GM12878 (cell line): ENCODE data around the gene SMOC2. TPM values are rescaled to one million over a fixed set of nuclear protein-coding genes. Genes with fewer than 3 reads are reported as not detected.

ENCODE experiments used
- ATAC-seq: fragments of 200-7000 bp; cut with Tn5 transposase; 3 replicates; pipeline ENCODE4 v1.9.1; 2020; ENCODE audit warnings: mild to moderate bottlenecking, moderate library complexity
- BruUV-seq: library from RNA; stranded (reverse); fragments of 400-500 nt; replicated peaks from 2 replicates; lab custom pipeline; 2021; lab: Mats Ljungman, UMichigan
- CTCF ChIA-PET: fragments of 300-600 bp; sonication (Branson Sonifier 250); formaldehyde crosslinking; extraction: SDS; loops from one replicate; lab custom pipeline; 2021; ENCODE audit warnings: inconsistent platforms; lab: Yijun Ruan, JAX
- POLR2A ChIA-PET: fragments of 350-600 bp; formaldehyde crosslinking; extraction: SDS; loops from one replicate; lab custom pipeline; 2021; ENCODE audit warnings: inconsistent platforms; lab: Charles Lee
- RAD21 ChIA-PET: fragments of 300-600 bp; sonication (Branson Sonifier 250); formaldehyde crosslinking; loops from one replicate; lab custom pipeline; 2023; ENCODE audit warnings: antibody characterized with exemption; ENCODE audit not compliant: unreplicated experiment; lab: Charles Lee
- SMC1A ChIA-PET: fragments of 300-600 bp; sonication (Branson Sonifier 250); formaldehyde crosslinking; loops from one replicate; lab custom pipeline; 2023; ENCODE audit not compliant: unreplicated experiment, uncharacterized antibody; lab: Charles Lee
- DNase-seq: peaks from one replicate; pipeline ENCODE4 v3.0.0-alpha.2; 2011; ENCODE audit warnings: low read depth, low spot score
- FAIRE-seq: peaks from 3 replicates; lab custom pipeline; 2011; peaks lifted over from hg19 to GRCh38; lab: Jason Lieb, UNC
- H2AFZ ChIP-seq: 2 replicates; pipeline ENCODE4 v1.6.0; 2011; ENCODE audit warnings: low read depth, low read length, control low read depth; ENCODE audit not compliant: control insufficient read depth
- H3K27ac ChIP-seq: 2 replicates; pipeline ENCODE4 v1.5.1; 2011; ENCODE audit warnings: control low read depth; ENCODE audit not compliant: control insufficient read depth, insufficient read depth
- H3K27me3 ChIP-seq, 2 experiments: replicated peaks in 1 of 2; 2 replicates each; pipeline versions ENCODE4 v1.6.0 to v1.6.1; 2011; ENCODE audit warnings: low read length in 1 of 2; ENCODE audit not compliant: control insufficient read depth in 2 of 2, insufficient read depth in 2 of 2
- H3K36me3 ChIP-seq, 2 experiments: 2 replicates each; pipeline ENCODE4 v1.5.1; 2011; ENCODE audit warnings: low read length in 1 of 2; ENCODE audit not compliant: control insufficient read depth in 2 of 2, insufficient read depth in 2 of 2
- H3K4me1 ChIP-seq: 2 replicates; pipeline ENCODE4 v1.6.1; 2011; ENCODE audit warnings: mild to moderate bottlenecking, low read length, moderate library complexity, mixed read lengths; ENCODE audit not compliant: control insufficient read depth, insufficient read depth
- H3K4me2 ChIP-seq: 2 replicates; pipeline ENCODE4 v1.6.0; 2011; ENCODE audit warnings: control low read depth; ENCODE audit not compliant: control insufficient read depth, insufficient read depth
- H3K4me3 ChIP-seq: fragments of 200-600 bp; sonication (generic); 2 replicates; pipeline ENCODE4 v1.5.1; 2016
- H3K79me2 ChIP-seq: 2 replicates; pipeline ENCODE4 v1.6.0; 2011; ENCODE audit warnings: low read length; ENCODE audit not compliant: control insufficient read depth, insufficient read depth
- H3K9ac ChIP-seq: 2 replicates; pipeline ENCODE4 v1.8.0; 2011; ENCODE audit warnings: low read length, control low read depth, mixed read lengths; ENCODE audit not compliant: control insufficient read depth, insufficient read depth
- H3K9me3 ChIP-seq: replicated peaks from 3 replicates; pipeline ENCODE4 v1.5.1; 2011; ENCODE audit warnings: mild to moderate bottlenecking, low read length; ENCODE audit not compliant: control insufficient read depth, insufficient read depth
- H4K20me1 ChIP-seq: 2 replicates; pipeline ENCODE4 v1.6.0; 2011; ENCODE audit not compliant: control insufficient read depth, insufficient read depth
- CBFB ChIP-seq: IDR thresholded peaks from 2 replicates; pipeline ENCODE4 v1.6.1; 2016; ENCODE audit warnings: antibody characterized with exemption, low read depth
- CHD1 ChIP-seq: IDR thresholded peaks from 2 replicates; pipeline ENCODE4 v1.6.1; 2012; ENCODE audit warnings: low read depth, low read length, improper control_type of control experiment
- ETV6 ChIP-seq, 2 experiments: fragments of 450-650 bp in 1 of 2; IDR thresholded peaks in 1 of 2; conservative IDR thresholded peaks in 1 of 2; 2 replicates each; pipeline ENCODE4 v1.6.1; 2014; ENCODE audit warnings: antibody characterized with exemption in 1 of 2, borderline replicate concordance in 1 of 2, low read depth in 1 of 2, mild to moderate bottlenecking in 1 of 2, moderate library complexity in 1 of 2
- HCFC1 ChIP-seq: fragments of 150-350 bp; IDR thresholded peaks from 2 replicates; pipeline ENCODE4 v1.6.1; 2014; ENCODE audit warnings: low read length
- HDAC2 ChIP-seq: fragments of 200-600 bp; sonication (generic); IDR thresholded peaks from 2 replicates; pipeline ENCODE4 v1.6.1; 2017
- KDM1A ChIP-seq: fragments of 200-600 bp; sonication (generic); IDR thresholded peaks from 2 replicates; pipeline ENCODE4 v1.6.1; 2016; ENCODE audit warnings: borderline replicate concordance
- MAX ChIP-seq: IDR thresholded peaks from 2 replicates; pipeline ENCODE4 v1.6.1; 2012; ENCODE audit warnings: low read depth, low read length, improper control_type of control experiment
- REST ChIP-seq: IDR thresholded peaks from 2 replicates; pipeline ENCODE4 v1.6.1; 2012; ENCODE audit warnings: mild to moderate bottlenecking, low read depth, low read length
- SRF ChIP-seq, 2 experiments: IDR thresholded peaks; 2 replicates each; pipeline ENCODE4 v1.6.1; 2011; ENCODE audit warnings: low read depth in 2 of 2, low read length in 2 of 2, mild to moderate bottlenecking in 1 of 2, moderate library complexity in 1 of 2
- WGBS: methylation state at CpG from one replicate; pipeline ENCODE4 v1.1.6; 2016; ENCODE audit warnings: low lambda C conversion rate; ENCODE audit not compliant: insufficient replicate concordance, insufficient coverage; ENCODE audit errors: missing lambda C conversion rate; 5-methylcytosine and 5-hydroxymethylcytosine counted together
- in situ Hi-C: fragments of 300-500 bp; cut with MboI; formaldehyde crosslinking; loops from 9 replicates; pipeline ENCODE4 v1.14.3; 2018; ENCODE audit warnings: mixed read lengths
- intact Hi-C: fragments of 100-400 bp; cut with micrococcal nuclease; formaldehyde crosslinking; loops from one replicate; pipeline ENCODE4 v1.14.2; 2022; ENCODE audit not compliant: unreplicated experiment
- polyA plus RNA-seq, 11 experiments: library from polyadenylated mRNA; depleted of rRNA in 4 of 11; unstranded in 6 of 11; stranded (reverse) in 5 of 11; fragments of >200 nt; fragmentation: Nextera tagmentation in 4 of 11; fragmentation: Illumina TruSeq in 1 of 11; extraction: Ambion mirVana in 4 of 11; extraction: Trizol in 1 of 11; gene quantifications; 1 replicate in 1 of 11; 2 replicates in 10 of 11; pipeline versions ENCODE4 v1.2.1 to v1.2.3, GENCODE V29; 2011 to 2016; ENCODE audit warnings: inconsistent platforms in 2 of 11, missing spikeins in 2 of 11, low read depth in 1 of 11
- total RNA-seq, 4 experiments: library from RNA; depleted of rRNA in 3 of 4; stranded (reverse); fragments of >200 nt in 3 of 4; fragmentation: Illumina TruSeq in 1 of 4; extraction: Trizol in 1 of 4; gene quantifications; 2 replicates each; pipeline versions ENCODE4 v1.2.1 to v1.2.3, GENCODE V29; 2013 to 2021
- TF ChIP-seq, protein P1 (sequence below): fragments of 450-650 bp; formaldehyde crosslinking; IDR thresholded peaks from 2 replicates; pipeline ENCODE4 v1.4.0; 2020; ENCODE audit warnings: mild to moderate bottlenecking, moderate library complexity
- TF ChIP-seq, protein P2 (sequence below): IDR thresholded peaks from 2 replicates; pipeline ENCODE4 v1.6.1; 2011; ENCODE audit warnings: borderline replicate concordance, low read depth, mild to moderate bottlenecking, moderate library complexity, mixed read lengths, low read length; ENCODE audit not compliant: insufficient read depth; ENCODE audit errors: extremely low read length
- TF ChIP-seq, protein P3 (sequence below): fragments of 450-650 bp; conservative IDR thresholded peaks from 2 replicates; pipeline ENCODE4 v1.6.1; 2017; ENCODE audit warnings: mild to moderate bottlenecking, moderate library complexity

Gene SMOC2
- total and polyA plus RNA-seq, 10 of the 15 experiments (the other 5 are each of a cell fraction or from before 2014, with no cell fraction given), result 0.10 to 0.12 TPM; not detected in 8

DNA sequence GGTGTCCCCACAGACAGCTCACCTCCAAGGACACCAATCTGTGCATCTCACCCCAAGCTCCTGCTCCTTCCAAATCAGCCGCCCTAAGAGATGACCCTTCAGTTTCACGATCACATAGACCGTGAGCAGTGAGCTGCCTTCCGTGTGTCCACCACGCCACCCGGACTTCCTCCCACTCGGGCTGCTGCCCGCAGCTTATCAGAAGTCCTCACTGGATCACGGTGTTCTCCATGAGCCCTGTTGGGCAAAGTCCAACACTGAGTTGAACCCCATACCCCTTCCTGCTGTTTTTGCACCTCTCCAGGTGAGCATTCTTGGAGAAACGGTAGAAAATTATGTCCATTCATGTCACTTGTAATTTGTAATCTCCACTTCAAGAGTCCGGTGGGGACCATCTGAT lies 234.4 kb downstream of the SMOC2 start:
- FAIRE-seq (no peak), ATAC-seq (no peak), DNase-seq (no peak)
- ChIA-PET POLR2A (no interaction called here), SMC1A (no interaction called here), CTCF (no interaction called here), RAD21 (no interaction called here)
- 43% methylated on average over 11 of the region's 11 CpGs for WGBS
- no peaks in the 10 kb centered on the region for H3K27me3 ChIP-seq
- H4K20me1 ChIP-seq, result no peaks in the 10 kb centered on the region
- no peaks in the 10 kb centered on the region for H3K36me3 ChIP-seq
- no peak overlapping the region for H3K4me2 ChIP-seq
- BruUV-seq, result no TSS peak
- intact Hi-C loops, result no loop called here
- no peaks in the 10 kb centered on the region for H3K9me3 ChIP-seq
- H3K79me2 ChIP-seq, result no peaks in the 10 kb centered on the region
- no peak overlapping the region for H2AFZ ChIP-seq
- H3K4me1 ChIP-seq, result no peaks in the 10 kb centered on the region
- in situ Hi-C loops, result no loop called here
- H3K4me3 ChIP-seq, result no peak overlapping the region
- no peak overlapping the region for H3K9ac ChIP-seq
- H3K27ac ChIP-seq, result no peak overlapping the region
- no peak for TF ChIP-seq MAX
- TF ChIP-seq, protein P1, sequence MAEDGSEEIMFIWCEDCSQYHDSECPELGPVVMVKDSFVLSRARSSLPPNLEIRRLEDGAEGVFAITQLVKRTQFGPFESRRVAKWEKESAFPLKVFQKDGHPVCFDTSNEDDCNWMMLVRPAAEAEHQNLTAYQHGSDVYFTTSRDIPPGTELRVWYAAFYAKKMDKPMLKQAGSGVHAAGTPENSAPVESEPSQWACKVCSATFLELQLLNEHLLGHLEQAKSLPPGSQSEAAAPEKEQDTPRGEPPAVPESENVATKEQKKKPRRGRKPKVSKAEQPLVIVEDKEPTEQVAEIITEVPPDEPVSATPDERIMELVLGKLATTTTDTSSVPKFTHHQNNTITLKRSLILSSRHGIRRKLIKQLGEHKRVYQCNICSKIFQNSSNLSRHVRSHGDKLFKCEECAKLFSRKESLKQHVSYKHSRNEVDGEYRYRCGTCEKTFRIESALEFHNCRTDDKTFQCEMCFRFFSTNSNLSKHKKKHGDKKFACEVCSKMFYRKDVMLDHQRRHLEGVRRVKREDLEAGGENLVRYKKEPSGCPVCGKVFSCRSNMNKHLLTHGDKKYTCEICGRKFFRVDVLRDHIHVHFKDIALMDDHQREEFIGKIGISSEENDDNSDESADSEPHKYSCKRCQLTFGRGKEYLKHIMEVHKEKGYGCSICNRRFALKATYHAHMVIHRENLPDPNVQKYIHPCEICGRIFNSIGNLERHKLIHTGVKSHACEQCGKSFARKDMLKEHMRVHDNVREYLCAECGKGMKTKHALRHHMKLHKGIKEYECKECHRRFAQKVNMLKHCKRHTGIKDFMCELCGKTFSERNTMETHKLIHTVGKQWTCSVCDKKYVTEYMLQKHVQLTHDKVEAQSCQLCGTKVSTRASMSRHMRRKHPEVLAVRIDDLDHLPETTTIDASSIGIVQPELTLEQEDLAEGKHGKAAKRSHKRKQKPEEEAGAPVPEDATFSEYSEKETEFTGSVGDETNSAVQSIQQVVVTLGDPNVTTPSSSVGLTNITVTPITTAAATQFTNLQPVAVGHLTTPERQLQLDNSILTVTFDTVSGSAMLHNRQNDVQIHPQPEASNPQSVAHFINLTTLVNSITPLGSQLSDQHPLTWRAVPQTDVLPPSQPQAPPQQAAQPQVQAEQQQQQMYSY, result no peak
- no peak for TF ChIP-seq KDM1A
- TF ChIP-seq, protein P2, sequence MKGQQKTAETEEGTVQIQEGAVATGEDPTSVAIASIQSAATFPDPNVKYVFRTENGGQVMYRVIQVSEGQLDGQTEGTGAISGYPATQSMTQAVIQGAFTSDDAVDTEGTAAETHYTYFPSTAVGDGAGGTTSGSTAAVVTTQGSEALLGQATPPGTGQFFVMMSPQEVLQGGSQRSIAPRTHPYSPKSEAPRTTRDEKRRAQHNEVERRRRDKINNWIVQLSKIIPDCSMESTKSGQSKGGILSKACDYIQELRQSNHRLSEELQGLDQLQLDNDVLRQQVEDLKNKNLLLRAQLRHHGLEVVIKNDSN, result no peak
- no peak for TF ChIP-seq CBFB
- TF ChIP-seq REST, result no peak
- TF ChIP-seq ETV6 (conservative IDR thresholded peaks at IDR 0.05 in 1 of 2, IDR thresholded peaks at IDR 0.05 in 1 of 2; ENCODE audit: borderline replicate concordance in 1 of 2, low read depth in 1 of 2), result no peak
- no peak for TF ChIP-seq HCFC1
- TF ChIP-seq HDAC2, result no peak
- TF ChIP-seq SRF (IDR thresholded peaks at IDR 0.05; ENCODE audit: low read depth in 2 of 2, low read length in 2 of 2), result no peak
- no peak for TF ChIP-seq CHD1
- TF ChIP-seq, protein P3, sequence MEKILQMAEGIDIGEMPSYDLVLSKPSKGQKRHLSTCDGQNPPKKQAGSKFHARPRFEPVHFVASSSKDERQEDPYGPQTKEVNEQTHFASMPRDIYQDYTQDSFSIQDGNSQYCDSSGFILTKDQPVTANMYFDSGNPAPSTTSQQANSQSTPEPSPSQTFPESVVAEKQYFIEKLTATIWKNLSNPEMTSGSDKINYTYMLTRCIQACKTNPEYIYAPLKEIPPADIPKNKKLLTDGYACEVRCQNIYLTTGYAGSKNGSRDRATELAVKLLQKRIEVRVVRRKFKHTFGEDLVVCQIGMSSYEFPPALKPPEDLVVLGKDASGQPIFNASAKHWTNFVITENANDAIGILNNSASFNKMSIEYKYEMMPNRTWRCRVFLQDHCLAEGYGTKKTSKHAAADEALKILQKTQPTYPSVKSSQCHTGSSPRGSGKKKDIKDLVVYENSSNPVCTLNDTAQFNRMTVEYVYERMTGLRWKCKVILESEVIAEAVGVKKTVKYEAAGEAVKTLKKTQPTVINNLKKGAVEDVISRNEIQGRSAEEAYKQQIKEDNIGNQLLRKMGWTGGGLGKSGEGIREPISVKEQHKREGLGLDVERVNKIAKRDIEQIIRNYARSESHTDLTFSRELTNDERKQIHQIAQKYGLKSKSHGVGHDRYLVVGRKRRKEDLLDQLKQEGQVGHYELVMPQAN, result no peak
